HepG2 (cell line): Measurements from ENCODE around the gene NUP93. TPM values are rescaled to one million over a fixed set of nuclear protein-coding genes. Genes with fewer than 3 reads are reported as not detected.
A peak's percentile ranks its signal among the peaks of the same experiment; 100 is the strongest.

Experiments used
- CTCF ChIP-seq: sonication (generic); formaldehyde crosslinking; IDR thresholded peaks from 2 replicates; pipeline ENCODE4 v1.5.0; 2020; ENCODE audit warnings: mild to moderate bottlenecking, missing genetic modification reagents, moderate library complexity
- DNMT1 ChIP-seq: sonication (generic); formaldehyde crosslinking; IDR thresholded peaks from 2 replicates; pipeline ENCODE4 v1.5.1; 2020; ENCODE audit warnings: mild to moderate bottlenecking, missing genetic modification reagents
- HDAC1 ChIP-seq: sonication (generic); formaldehyde crosslinking; IDR thresholded peaks from 2 replicates; pipeline ENCODE4 v1.5.1; 2020; ENCODE audit warnings: mild to moderate bottlenecking, missing genetic modification reagents
- HMGXB4 ChIP-seq, 2 experiments: sonication (generic) in 1 of 2; formaldehyde crosslinking in 1 of 2; IDR thresholded peaks; 2 replicates each; pipeline versions ENCODE4 v1.4.0 to v1.6.1; 2018 to 2020; ENCODE audit warnings: missing genetic modification reagents in 2 of 2, borderline replicate concordance in 1 of 2, low read depth in 1 of 2, mild to moderate bottlenecking in 1 of 2, missing biosample characterization in 1 of 2
- HNF1B ChIP-seq: sonication (generic); formaldehyde crosslinking; IDR thresholded peaks from 2 replicates; pipeline ENCODE4 v1.5.1; 2020; ENCODE audit warnings: mild to moderate bottlenecking, moderate library complexity, missing genetic modification reagents
- MEF2D ChIP-seq: sonication (generic); formaldehyde crosslinking; IDR thresholded peaks from 2 replicates; pipeline ENCODE4 v1.5.1; 2020; ENCODE audit warnings: mild to moderate bottlenecking, missing genetic modification reagents
- MIXL1 ChIP-seq: IDR thresholded peaks from 2 replicates; pipeline ENCODE4 v1.6.1; 2016
- POLR2G ChIP-seq: fragments of 200-400 bp; formaldehyde crosslinking; IDR thresholded peaks from 2 replicates; pipeline ENCODE4 v1.6.1; 2018; ENCODE audit warnings: mild to moderate bottlenecking, low read depth, low read length, moderate library complexity
- SRSF1 ChIP-seq: fragments of 200-400 bp; formaldehyde crosslinking; optimal IDR thresholded peaks from 2 replicates; pipeline ENCODE3; 2017; ENCODE audit warnings: mild to moderate bottlenecking, low read depth, low read length, moderate library complexity
- ZBTB20 ChIP-seq: sonication (generic); formaldehyde crosslinking; IDR thresholded peaks from 2 replicates; pipeline ENCODE4 v1.8.1; 2023; ENCODE audit warnings: missing genetic modification reagents, low read depth, mild to moderate bottlenecking, borderline replicate concordance
- ZMAT5 ChIP-seq: sonication (generic); formaldehyde crosslinking; IDR thresholded peaks from 2 replicates; pipeline ENCODE4 v1.5.0; 2020; ENCODE audit warnings: mild to moderate bottlenecking, low read depth, missing genetic modification reagents, borderline replicate concordance
- ZNF280D ChIP-seq: sonication (generic); formaldehyde crosslinking; IDR thresholded peaks from 2 replicates; pipeline ENCODE4 v1.5.1; 2020; ENCODE audit warnings: mild to moderate bottlenecking, missing genetic modification reagents
- ZNF512B ChIP-seq: sonication (generic); formaldehyde crosslinking; IDR thresholded peaks from 2 replicates; pipeline ENCODE4 v1.5.1; 2020; ENCODE audit warnings: missing genetic modification reagents, mild to moderate bottlenecking, borderline replicate concordance
- ZNF780A ChIP-seq: sonication (generic); formaldehyde crosslinking; IDR thresholded peaks from 2 replicates; pipeline ENCODE4 v1.8.0; 2022; ENCODE audit warnings: mild to moderate bottlenecking, missing genetic modification reagents, moderate library complexity
- ZNF781 ChIP-seq: sonication (generic); formaldehyde crosslinking; IDR thresholded peaks from 2 replicates; pipeline ENCODE4 v1.5.1; 2020; ENCODE audit warnings: borderline replicate concordance, mild to moderate bottlenecking, missing genetic modification reagents; ENCODE audit errors: not compliant biosample characterization
- polyA plus RNA-seq, 8 experiments: library from polyadenylated mRNA; depleted of rRNA in 3 of 8; stranded (reverse) in 7 of 8; unstranded in 1 of 8; fragments of >200 nt; fragmentation: Illumina TruSeq in 4 of 8; extraction: Trizol in 4 of 8; gene quantifications; 2 replicates each; pipeline versions ENCODE4 v1.2.1 to v1.2.3, GENCODE V29; 2011 to 2016; ENCODE audit warnings: low read depth in 4 of 8, missing spikeins in 1 of 8, mixed read lengths in 1 of 8; ENCODE audit not compliant: insufficient read depth in 1 of 8
- total RNA-seq, 5 experiments: library from RNA; depleted of rRNA; stranded (reverse); fragments of >200 nt; fragmentation: Illumina TruSeq; extraction: Trizol; gene quantifications; 2 replicates each; pipeline ENCODE4 v1.2.3, GENCODE V29; 2016; ENCODE audit warnings: low read depth in 1 of 5

The NUP93 gene
- total and polyA plus RNA-seq, 2 of the 13 experiments (the other 11 are each of a cell fraction or from before 2014, with no cell fraction given) = 58.5 to 140 TPM

GRCh38 chr16:56793492-56793891 lies 63.6 kb downstream of the NUP93 start (continued):
- peak; percentile 66; the same call in 1 of the 2 replicates for TF ChIP-seq ZNF512B
- peak; percentile 78 for TF ChIP-seq ZNF781 (CRISPR knock-in tag)
- no peak for TF ChIP-seq POLR2G
- no peak for TF ChIP-seq HDAC1 (CRISPR knock-in tag)
- no peak for TF ChIP-seq ZMAT5
- TF ChIP-seq ZNF280D (CRISPR knock-in tag) = 0 out of 2 replicates have a peak, but pooled peaks have one; percentile 58
- 0 out of 2 replicates have a peak, but pooled peaks have one; percentile 43 for TF ChIP-seq ZBTB20
- 0 out of 2 replicates have a peak, but pooled peaks have one; percentile 46 for TF ChIP-seq MIXL1 (CRISPR knock-in tag)
- no peak for TF ChIP-seq SRSF1
- 0 out of 2 replicates have a peak, but pooled peaks have one; percentile 47 for TF ChIP-seq MEF2D (CRISPR knock-in tag)
- TF ChIP-seq DNMT1 = 0 out of 2 replicates have a peak, but pooled peaks have one; percentile 60
- peak in 1 of 2 experiments; percentile 46; a peak in 1 of 4 replicates for TF ChIP-seq HMGXB4 (CRISPR knock-in tag; IDR thresholded peaks at IDR 0.05; ENCODE audit: borderline replicate concordance in 1 of 2, low read depth in 1 of 2)
- TF ChIP-seq ZNF780A = no peak
- TF ChIP-seq HNF1B (CRISPR knock-in tag) = peak; percentile 19; the same call in 1 of the 2 replicates
- peak; percentile 75 for TF ChIP-seq CTCF
